Heart left ventricle (tissue), 16 donors: Measurements from ENCODE around the gene DLGAP4. TPM values are rescaled to one million over a fixed set of nuclear protein-coding genes. Genes with fewer than 3 reads are reported as not detected.

Experiments used
- ATAC-seq, 4 donors: fragments of 200-7000 bp; cut with Tn5 transposase; one replicate each; pipeline ENCODE4 v1.9.1; 2020 to 2022; ENCODE audit warnings: moderate library complexity in 4 of 4, mild to moderate bottlenecking in 3 of 4, moderate number of reproducible peaks in 1 of 4
- DNase-seq, 5 donors: peaks; one replicate each; pipeline ENCODE4 v3.0.0-alpha.2; 2020
- H3K27ac ChIP-seq, 12 donors: fragments of 200-600 bp; sonication (generic) in 4 of 12; one replicate each; pipeline versions ENCODE4 v1.5.0 to v1.8.0; 2016 to 2022; ENCODE audit warnings: mild to moderate bottlenecking in 2 of 12
- H3K27me3 ChIP-seq, 9 donors: fragments of 200-600 bp; sonication (generic) in 2 of 9; one replicate each; pipeline versions ENCODE4 v1.5.1 to v1.8.0; 2016 to 2022; ENCODE audit warnings: mild to moderate bottlenecking in 3 of 9
- H3K36me3 ChIP-seq, 9 donors: fragments of 200-600 bp; sonication (generic) in 2 of 9; one replicate each; pipeline versions ENCODE4 v1.5.0 to v1.8.0; 2018 to 2022; ENCODE audit warnings: mild to moderate bottlenecking in 2 of 9
- H3K4me1 ChIP-seq, 12 donors: fragments of 200-600 bp; sonication (generic) in 4 of 12; one replicate each; pipeline versions ENCODE4 v1.5.0 to v1.8.0; 2016 to 2022; ENCODE audit warnings: mild to moderate bottlenecking in 3 of 12
- H3K4me3 ChIP-seq, 12 donors: fragments of 200-600 bp; sonication (generic) in 4 of 12; one replicate each; pipeline versions ENCODE4 v1.5.0 to v1.8.0; 2017 to 2022; ENCODE audit warnings: mild to moderate bottlenecking in 9 of 12, moderate library complexity in 4 of 12
- H3K9me3 ChIP-seq, 12 donors: fragments of 200-600 bp; sonication (generic) in 4 of 12; one replicate each; pipeline versions ENCODE4 v1.5.0 to v1.8.0; 2016 to 2022; ENCODE audit warnings: mild to moderate bottlenecking in 1 of 12
- POLR2A ChIP-seq, 2 donors: fragments of 450-650 bp; IDR thresholded peaks; one replicate each; pipeline ENCODE4 v1.6.1; 2017; ENCODE audit warnings: antibody characterized with exemption in 2 of 2, mild to moderate bottlenecking in 2 of 2, moderate library complexity in 2 of 2
- WGBS, 4 donors: extraction: QIAGEN DNeasy Blood & Tissue Kit in 2 of 4; methylation state at CpG; one replicate each; pipeline versions ENCODE4 v1.1.5 to v1.1.7; 2013 to 2018; 5-methylcytosine and 5-hydroxymethylcytosine counted together
- intact Hi-C, 10 donors: fragments of 100-400 bp; cut with DNase I; formaldehyde crosslinking; loops; one replicate each; pipeline versions ENCODE4 v1.11.1 to v1.14.2; 2022
- polyA plus RNA-seq, 2 donors: library from polyadenylated mRNA; stranded (reverse); fragments of 200-250 nt; gene quantifications; one replicate each; pipeline ENCODE4 v1.2.3, GENCODE V29; 2013
- total RNA-seq, 9 donors: library from RNA; depleted of rRNA in 2 of 9; stranded (reverse); fragments of >200 nt in 2 of 9; fragmentation: NEBNext Ultra II Directional in 3 of 9; extraction: Animal tissue kit (Norgen Biotek cat#: 25700) in 3 of 9; gene quantifications; one replicate each; pipeline versions ENCODE4 v1.1.0 to v1.2.4, GENCODE V29; 2016 to 2023
- TF ChIP-seq, protein P1 (sequence below), 12 donors: fragments of 200-600 bp; sonication (generic) in 4 of 12; IDR thresholded peaks; one replicate each; pipeline versions ENCODE4 v1.5.0 to v1.8.0; 2018 to 2022; ENCODE audit warnings: antibody characterized with exemption in 12 of 12, mild to moderate bottlenecking in 5 of 12
- donor health status: ischemic (EF 13 %, LVEDD 7.1; RV severe dilation, severe dysfunction).
- donor health status: healthy with polysubstance abuse.
- donor health status: DM: no; HTN: yes; CAD: no.
- donor health status: DM: no; HTN: no; CAD: no.
- donor health status: ischemic (EF 25% LVEDD 6.9; RV normal size, moderate dysfunction).
- donor health status: ischemic (EF 25% LVEDD 5.7; RV mildly dilated, moderate dysfunction).
- donor health status: healthy.
- donor health status: DM: yes; HTN: yes; CAD: no.
- donor health status: ischemic (EF 35%, LVEDD 5.7; RV mildly dilated, moderate dysfunction).
- donor health status: nonischemic (EF 11% LVEDD 7.7; RV severe dilation, severe dysfunction).
- donor health status: DM: yes; HTN: yes; CAD: no.
- donor health status: PGD.
- donor health status: ischemic (EF 29% LVEDD 5.4; RV normal size, mild dysfunction).
- donor health status: nonischemic (EF 23%, LVEDD 6.1; RV moderate dilation, normal function).

DLGAP4 gene
- total and polyA plus RNA-seq, 11 donors = 25.6 to 76.7 (median 55.1) TPM

- Histone ChIP-seq H3K27ac (no peak overlapping the region), H3K27me3 (peaks cover 0 to 82% (median 25%) of the 10 kb centered on the region in 9 donors), H3K4me1 (no peaks in the 10 kb centered on the region), H3K4me3 (no peak overlapping the region), H3K36me3 (no peaks in the 10 kb centered on the region), H3K9me3 (no peaks in the 10 kb centered on the region)
- no peak for ATAC-seq
- intact Hi-C loops = loop anchor here in 1 of 10 donors (10.0 kb wide), 1 partner anchor 58 kb away; no protein-coding TSS in a partner anchor
- DNase-seq = peak in 1 of 5 donors; percentile 10
- 30 to 52% (median 40%) methylated on average over 11 to 13 of the region's 13 CpGs for WGBS, 4 donors
- TF ChIP-seq, protein P1, sequence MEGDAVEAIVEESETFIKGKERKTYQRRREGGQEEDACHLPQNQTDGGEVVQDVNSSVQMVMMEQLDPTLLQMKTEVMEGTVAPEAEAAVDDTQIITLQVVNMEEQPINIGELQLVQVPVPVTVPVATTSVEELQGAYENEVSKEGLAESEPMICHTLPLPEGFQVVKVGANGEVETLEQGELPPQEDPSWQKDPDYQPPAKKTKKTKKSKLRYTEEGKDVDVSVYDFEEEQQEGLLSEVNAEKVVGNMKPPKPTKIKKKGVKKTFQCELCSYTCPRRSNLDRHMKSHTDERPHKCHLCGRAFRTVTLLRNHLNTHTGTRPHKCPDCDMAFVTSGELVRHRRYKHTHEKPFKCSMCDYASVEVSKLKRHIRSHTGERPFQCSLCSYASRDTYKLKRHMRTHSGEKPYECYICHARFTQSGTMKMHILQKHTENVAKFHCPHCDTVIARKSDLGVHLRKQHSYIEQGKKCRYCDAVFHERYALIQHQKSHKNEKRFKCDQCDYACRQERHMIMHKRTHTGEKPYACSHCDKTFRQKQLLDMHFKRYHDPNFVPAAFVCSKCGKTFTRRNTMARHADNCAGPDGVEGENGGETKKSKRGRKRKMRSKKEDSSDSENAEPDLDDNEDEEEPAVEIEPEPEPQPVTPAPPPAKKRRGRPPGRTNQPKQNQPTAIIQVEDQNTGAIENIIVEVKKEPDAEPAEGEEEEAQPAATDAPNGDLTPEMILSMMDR (IDR thresholded peaks at IDR 0.05) = no peak
Observed at GRCh38 chr20:36336954-36337704, 31.0 kb downstream of the DLGAP4 start.

- Histone ChIP-seq H3K27me3 (peaks cover 0 to 75% (median 17%) of the 10 kb centered on the region in 9 donors), H3K9me3 (no peaks in the 10 kb centered on the region), H3K27ac (no peak overlapping the region), H3K36me3 (no peaks in the 10 kb centered on the region), H3K4me3 (no peak overlapping the region), H3K4me1 (no peaks in the 10 kb centered on the region)
- intact Hi-C loops = loop anchor here in 1 of 10 donors (10.0 kb wide), 1 partner anchor 57 kb away; no protein-coding TSS in a partner anchor
- TF ChIP-seq, protein P1 (IDR thresholded peaks at IDR 0.05) = no peak
- no peak for TF ChIP-seq POLR2A (IDR thresholded peaks at IDR 0.05)
- no peak for ATAC-seq
- DNase-seq = peak in 1 of 5 donors; percentile 33
- WGBS, 4 donors = 63 to 82% (median 69%) methylated on average over 3 to 4 of the region's 4 CpGs
Observed at GRCh38 chr20:36337886-36338285, 31.7 kb downstream of the DLGAP4 start.

DNA sequence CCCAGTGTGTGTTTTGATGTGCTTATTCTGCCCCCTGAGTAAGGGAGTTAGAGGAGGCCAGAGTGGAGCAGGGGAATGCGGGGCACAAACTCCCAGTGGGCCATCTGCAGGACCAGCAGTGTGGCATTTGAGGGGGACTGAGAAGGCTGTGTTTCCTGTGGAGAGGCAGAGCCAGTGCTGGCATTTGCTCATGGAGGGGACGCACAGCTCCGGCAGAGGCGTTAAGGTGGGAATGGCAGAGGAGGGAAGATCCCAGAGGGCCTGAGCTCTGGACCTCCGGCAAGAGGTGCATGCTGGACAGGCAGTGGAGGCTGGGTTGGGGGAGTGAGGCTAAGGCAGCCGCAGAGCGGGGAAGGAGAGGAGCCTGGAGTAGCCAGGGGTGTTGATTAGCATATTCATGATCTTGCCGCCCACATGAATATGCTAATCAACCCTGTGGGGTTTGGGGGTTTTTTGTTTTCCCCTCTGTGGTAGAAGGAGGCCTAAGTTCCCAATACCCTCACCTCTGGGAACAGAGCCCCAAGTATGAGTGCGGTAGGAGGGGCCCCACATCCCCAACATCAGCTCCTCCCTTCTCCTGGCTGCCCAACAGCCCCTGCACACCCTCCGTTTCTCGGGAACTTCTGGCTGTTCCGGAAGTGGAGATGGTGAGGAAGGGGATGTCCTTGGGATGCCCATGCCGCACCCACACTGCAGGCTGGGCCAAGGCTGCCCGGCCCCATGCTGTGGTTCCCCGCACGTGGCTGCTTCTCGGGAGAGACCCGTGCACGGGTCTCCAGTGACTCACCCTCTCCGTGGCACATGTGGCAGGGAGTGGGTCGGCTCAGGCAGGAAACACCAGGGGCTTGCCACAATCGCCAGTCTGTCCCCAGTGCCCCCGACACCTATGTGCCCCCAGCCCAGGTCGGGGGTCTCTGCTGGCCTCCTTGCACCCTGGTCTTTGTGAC is 33.8 kb downstream of the DLGAP4 start:
- H3K4me1 ChIP-seq = no peaks in the 10 kb centered on the region
- DNase-seq (peak in 1 of 5 donors; percentile 37), ATAC-seq (no peak)
- no peaks in the 10 kb centered on the region for H3K36me3 ChIP-seq
- no peak for TF ChIP-seq POLR2A (IDR thresholded peaks at IDR 0.05)
- TF ChIP-seq, protein P1 (IDR thresholded peaks at IDR 0.05) = no peak
- H3K9me3 ChIP-seq = no peaks in the 10 kb centered on the region
- intact Hi-C loops = loop anchor here in 1 of 10 donors (10.0 kb wide), 1 partner anchor 55 kb away; no protein-coding TSS in a partner anchor
- peaks cover 0 to 54% (median 6%) of the 10 kb centered on the region in 9 donors for H3K27me3 ChIP-seq
- WGBS, 4 donors = 27 to 30% (median 28%) methylated on average over 9 to 24 of the region's 24 CpGs
- no peak overlapping the region for H3K27ac ChIP-seq
- no peak overlapping the region for H3K4me3 ChIP-seq

GRCh38 chr20:36340593-36340990 is 34.5 kb downstream of the DLGAP4 start:
- Histone ChIP-seq H3K36me3 (no peaks in the 10 kb centered on the region), H3K9me3 (no peaks in the 10 kb centered on the region), H3K27me3 (peaks cover 0 to 48% (median 6%) of the 10 kb centered on the region in 9 donors), H3K4me1 (no peaks in the 10 kb centered on the region), H3K4me3 (no peak overlapping the region), H3K27ac (no peak overlapping the region)
- 50 to 73% (median 63%) methylated on average over 2 to 9 of the region's 9 CpGs for WGBS, 4 donors
- DNase-seq = peak in 1 of 5 donors; percentile 44
- intact Hi-C loops = no loop called here
- TF ChIP-seq POLR2A (IDR thresholded peaks at IDR 0.05) = no peak
- TF ChIP-seq, protein P1 (IDR thresholded peaks at IDR 0.05) = no peak
- no peak for ATAC-seq
